Pancreas (tissue), 10 donors: ENCODE data around the gene ZNF445. TPM values are rescaled to one million over a fixed set of nuclear protein-coding genes. Genes with fewer than 3 reads are reported as not detected.
"Not testable (repeated sequence)": the region's sequence is repeated elsewhere in the genome, so short reads cannot be mapped to it uniquely, and the experiment has no call there.

ENCODE experiments used
- ATAC-seq, 4 donors: fragments of 200-7000 bp; cut with Tn5 transposase; one replicate each; pipeline versions ENCODE4 v1.8.0 to v1.9.1; 2020; ENCODE audit warnings: mild to moderate bottlenecking in 4 of 4, moderate library complexity in 4 of 4
- DNase-seq, 6 donors: peaks; one replicate each; pipeline ENCODE4 v3.0.0-alpha.2; 2020
- FAIRE-seq: peaks from 2 replicates; lab custom pipeline; 2012; peaks lifted over from hg19 to GRCh38; lab: Jason Lieb, UNC
- H3K27ac ChIP-seq, 4 donors: fragments of 200-600 bp; sonication (generic); 1 replicate in 3 of 4; 2 replicates in 1 of 4; pipeline versions ENCODE4 v1.5.0 to v1.8.0; 2020
- H3K27me3 ChIP-seq, 4 donors: fragments of 200-600 bp; one replicate each; pipeline ENCODE4 v1.8.0; 2021
- H3K36me3 ChIP-seq, 3 donors: fragments of 200-600 bp; sonication (generic) in 1 of 3; one replicate each; pipeline versions ENCODE4 v1.5.0 to v1.8.0; 2020 to 2021
- H3K4me1 ChIP-seq, 3 donors: fragments of 200-600 bp; one replicate each; pipeline ENCODE4 v1.8.0; 2021
- H3K4me3 ChIP-seq, 4 donors: fragments of 200-600 bp; sonication (generic) in 2 of 4; one replicate each; pipeline versions ENCODE4 v1.5.0 to v1.8.0; 2020 to 2021
- H3K9me3 ChIP-seq, 4 donors: fragments of 200-600 bp; one replicate each; pipeline ENCODE4 v1.8.0; 2021
- WGBS, 2 donors: extraction: QIAGEN DNeasy Blood & Tissue Kit; methylation state at CpG; one replicate each; pipeline ENCODE4 v1.1.7; 2013; 5-methylcytosine and 5-hydroxymethylcytosine counted together
- intact Hi-C, 3 donors: fragments of 100-400 bp; cut with DNase I; formaldehyde crosslinking; loops; one replicate each; pipeline versions ENCODE4 v1.11.1 to v1.14.2; 2022
- polyA plus RNA-seq, 2 donors: library from polyadenylated mRNA; stranded (reverse); fragments of 200-250 nt; gene quantifications; one replicate each; pipeline ENCODE4 v1.2.3, GENCODE V29; 2013
- total RNA-seq, 6 donors: library from RNA; stranded (reverse); fragmentation: NEBNext Ultra II Directional in 4 of 6; extraction: Animal tissue kit (Norgen Biotek cat#: 25700) in 4 of 6; gene quantifications; one replicate each; pipeline versions ENCODE4 v1.2.1 to v1.2.4, GENCODE V29; 2021 to 2023
- TF ChIP-seq, protein P1 (sequence below), 4 donors: fragments of 200-600 bp; sonication (generic) in 3 of 4; IDR thresholded peaks; one replicate each; pipeline versions ENCODE4 v1.5.0 to v1.8.0; 2021; ENCODE audit warnings: antibody characterized with exemption in 4 of 4
- donor health status: healthy with polysubstance abuse.
- donor health status: DM: no; HTN: no; CAD: no; lungs with moderate emphysema.
- donor health status: DM: no; HTN: no; CAD: no.
- donor health status: control.
- donor health status: control.
- donor health status: Bipolar disorder and iron deficiency.
- donor health status: DM: yes; HTN: yes; CAD: no.
- donor health status: DM: no; HTN: no; CAD: no.
- donor health status: DM: no; HTN: no; CAD: no.
- donor health status: DM: yes; HTN: yes; CAD: no.

Gene ZNF445
- total and polyA plus RNA-seq, 8 donors, result 3.8 to 12.9 (median 7.5) TPM

DNA sequence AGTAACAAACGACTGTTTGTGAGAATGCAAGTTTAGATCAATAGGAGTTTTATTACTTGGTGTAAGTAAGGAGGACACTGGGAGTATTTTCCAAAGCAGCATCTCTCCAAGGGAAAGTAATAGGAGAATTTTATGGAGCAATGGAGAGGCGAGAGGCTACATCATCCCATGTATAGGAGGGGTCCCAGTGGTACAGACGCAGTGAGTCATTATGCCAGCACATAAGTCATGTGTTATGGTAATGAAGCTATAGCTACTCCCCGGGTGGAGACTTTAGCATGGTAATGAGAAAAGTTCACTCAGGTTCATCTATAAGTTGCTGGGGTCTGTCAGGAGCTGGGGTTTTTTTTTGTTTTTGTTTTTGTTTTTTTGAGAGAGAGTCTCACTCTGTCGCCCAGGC is 29.5 kb upstream of the ZNF445 start:
- intact Hi-C loops, result no loop called here
- no peak for FAIRE-seq
- WGBS, 2 donors, result 94% methylated on average over 5 of the region's 5 CpGs

GRCh38 chr3:44506556-44506955 is 29.1 kb upstream of the ZNF445 start:
- TF ChIP-seq, protein P1, sequence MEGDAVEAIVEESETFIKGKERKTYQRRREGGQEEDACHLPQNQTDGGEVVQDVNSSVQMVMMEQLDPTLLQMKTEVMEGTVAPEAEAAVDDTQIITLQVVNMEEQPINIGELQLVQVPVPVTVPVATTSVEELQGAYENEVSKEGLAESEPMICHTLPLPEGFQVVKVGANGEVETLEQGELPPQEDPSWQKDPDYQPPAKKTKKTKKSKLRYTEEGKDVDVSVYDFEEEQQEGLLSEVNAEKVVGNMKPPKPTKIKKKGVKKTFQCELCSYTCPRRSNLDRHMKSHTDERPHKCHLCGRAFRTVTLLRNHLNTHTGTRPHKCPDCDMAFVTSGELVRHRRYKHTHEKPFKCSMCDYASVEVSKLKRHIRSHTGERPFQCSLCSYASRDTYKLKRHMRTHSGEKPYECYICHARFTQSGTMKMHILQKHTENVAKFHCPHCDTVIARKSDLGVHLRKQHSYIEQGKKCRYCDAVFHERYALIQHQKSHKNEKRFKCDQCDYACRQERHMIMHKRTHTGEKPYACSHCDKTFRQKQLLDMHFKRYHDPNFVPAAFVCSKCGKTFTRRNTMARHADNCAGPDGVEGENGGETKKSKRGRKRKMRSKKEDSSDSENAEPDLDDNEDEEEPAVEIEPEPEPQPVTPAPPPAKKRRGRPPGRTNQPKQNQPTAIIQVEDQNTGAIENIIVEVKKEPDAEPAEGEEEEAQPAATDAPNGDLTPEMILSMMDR (IDR thresholded peaks at IDR 0.05), result no peak
- Histone ChIP-seq H3K36me3 (peaks cover 0 to 10% (median 0%) of the 10 kb centered on the region in 3 donors), H3K4me3 (no peak overlapping the region), H3K9me3 (no peaks in the 10 kb centered on the region), H3K27ac (no peak overlapping the region), H3K4me1 (peaks cover 8 to 22% (median 14%) of the 10 kb centered on the region in 3 donors), H3K27me3 (no peaks in the 10 kb centered on the region)
- WGBS, 2 donors, result 93 to 96% methylated on average over 3 of the region's 3 CpGs
- ATAC-seq (no peak), FAIRE-seq (no peak), DNase-seq (no peak)
- intact Hi-C loops, result no loop called here

More for the DNA sequence above, 29.5 kb upstream of the ZNF445 start:
- Histone ChIP-seq H3K36me3 (peaks cover 0 to 5% (median 0%) of the 10 kb centered on the region in 3 donors), H3K27me3 (no peaks in the 10 kb centered on the region), H3K4me1 (peaks cover 8 to 22% (median 14%) of the 10 kb centered on the region in 3 donors), H3K4me3 (no peak overlapping the region), H3K27ac (no peak overlapping the region), H3K9me3 (no peaks in the 10 kb centered on the region)
- TF ChIP-seq, protein P1 (IDR thresholded peaks at IDR 0.05), result no peak
- no peak for DNase-seq
- ATAC-seq, result no peak

- TF ChIP-seq, protein P1 (IDR thresholded peaks at IDR 0.05), result no peak
- Histone ChIP-seq H3K36me3 (peaks cover 0 to 17% (median 4%) of the 10 kb centered on the region in 3 donors), H3K27ac (no peak overlapping the region), H3K4me3 (no peak overlapping the region), H3K4me1 (peaks cover 8 to 14% (median 14%) of the 10 kb centered on the region in 3 donors), H3K9me3 (no peaks in the 10 kb centered on the region), H3K27me3 (no peaks in the 10 kb centered on the region)
- intact Hi-C loops, result no loop called here
- ATAC-seq, result no peak
- 96 to 100% methylated on average over 1 of the region's 1 CpG for WGBS, 2 donors
- no peak for DNase-seq
- FAIRE-seq, result no peak
Observed at GRCh38 chr3:44504566-44504965, 27.1 kb upstream of the ZNF445 start.

DNA sequence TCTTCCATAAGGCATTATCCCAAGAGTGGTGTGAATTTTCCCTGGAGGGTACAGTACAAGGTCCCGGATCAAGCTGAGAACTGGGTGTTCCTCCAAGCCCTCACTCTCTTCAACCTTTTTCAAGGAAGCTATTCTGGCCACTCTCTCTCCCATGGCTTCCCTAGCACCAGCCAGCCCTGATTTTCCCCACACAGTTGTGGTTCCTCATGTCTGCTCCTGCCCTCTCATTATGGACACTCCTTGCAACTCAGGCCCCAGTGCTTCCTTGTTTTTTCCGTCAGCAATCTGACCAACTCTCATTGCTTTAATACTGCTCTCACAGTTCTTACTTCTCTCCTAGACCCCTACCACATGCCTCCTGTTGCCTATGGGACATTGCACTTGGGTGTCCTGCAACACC is 25.7 kb upstream of the ZNF445 start:
- H3K4me3 ChIP-seq, H3K4me1 ChIP-seq, ATAC-seq, FAIRE-seq, H3K9me3 ChIP-seq, DNase-seq, intact Hi-C loops, H3K27ac ChIP-seq, H3K27me3 ChIP-seq: not testable (repeated sequence)
- WGBS, 2 donors, result 95 to 98% methylated on average over 1 to 2 of the region's 2 CpGs
- H3K36me3 ChIP-seq, result peaks cover 0 to 25% (median 6%) of the 10 kb centered on the region in 3 donors

DNA sequence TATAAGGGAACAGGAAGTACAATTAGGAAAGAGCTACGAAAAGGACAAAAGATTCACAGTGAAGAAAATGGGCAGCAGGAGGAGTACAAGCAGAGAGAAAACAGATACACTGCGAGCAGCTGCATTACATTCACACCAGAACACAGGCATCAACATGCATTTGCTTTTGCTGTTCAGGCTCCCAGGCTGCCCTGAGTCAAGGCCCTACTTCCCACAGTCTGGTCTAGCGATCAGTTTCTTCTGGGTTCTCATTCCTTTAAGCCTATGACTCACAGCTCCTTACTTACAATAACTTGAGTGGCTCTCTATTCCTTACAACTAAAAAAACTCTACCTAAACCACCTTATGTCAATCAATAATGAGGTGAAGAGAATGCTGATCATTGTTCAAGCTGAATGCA is 24.5 kb upstream of the ZNF445 start:
- ATAC-seq (no peak), FAIRE-seq (no peak), DNase-seq (no peak)
- WGBS, 2 donors, result 92 to 97% methylated on average over 3 of the region's 3 CpGs
- Histone ChIP-seq H3K36me3 (peaks cover 0 to 25% (median 6%) of the 10 kb centered on the region in 3 donors), H3K27me3 (no peaks in the 10 kb centered on the region), H3K4me1 (no peaks in the 10 kb centered on the region), H3K4me3 (no peak overlapping the region), H3K27ac (no peak overlapping the region), H3K9me3 (peaks cover 0 to 4% (median 0%) of the 10 kb centered on the region in 4 donors)
- TF ChIP-seq, protein P1 (IDR thresholded peaks at IDR 0.05), result no peak
- intact Hi-C loops, result no loop called here

DNA sequence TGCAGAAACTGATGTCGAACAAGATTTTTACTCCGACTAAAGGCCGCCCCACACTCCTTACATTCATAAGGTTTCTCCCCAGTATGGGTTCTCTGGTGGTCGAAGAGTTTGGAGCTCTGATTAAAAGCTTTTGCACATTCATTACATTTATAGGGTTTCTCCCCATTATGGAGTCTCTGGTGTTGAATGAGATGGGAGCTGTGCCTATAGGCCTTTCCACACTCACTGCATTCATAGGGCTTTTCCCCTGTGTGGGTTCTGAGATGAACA is 22.4 kb upstream of the ZNF445 start:
- H3K27ac ChIP-seq, intact Hi-C loops, H3K4me1 ChIP-seq, FAIRE-seq, H3K4me3 ChIP-seq, H3K9me3 ChIP-seq, ATAC-seq, H3K27me3 ChIP-seq, DNase-seq: not testable (repeated sequence)
- WGBS, 2 donors, result 95 to 99% methylated on average over 4 of the region's 4 CpGs
- peaks cover 0 to 25% (median 6%) of the 10 kb centered on the region in 3 donors for H3K36me3 ChIP-seq
